ENCODE measurements around the gene ALDH3B2.
"Not testable (repeated sequence)": the region's sequence is repeated elsewhere in the genome, so short reads cannot be mapped to it uniquely, and the experiment has no call there.

The ALDH3B2 gene

DNA sequence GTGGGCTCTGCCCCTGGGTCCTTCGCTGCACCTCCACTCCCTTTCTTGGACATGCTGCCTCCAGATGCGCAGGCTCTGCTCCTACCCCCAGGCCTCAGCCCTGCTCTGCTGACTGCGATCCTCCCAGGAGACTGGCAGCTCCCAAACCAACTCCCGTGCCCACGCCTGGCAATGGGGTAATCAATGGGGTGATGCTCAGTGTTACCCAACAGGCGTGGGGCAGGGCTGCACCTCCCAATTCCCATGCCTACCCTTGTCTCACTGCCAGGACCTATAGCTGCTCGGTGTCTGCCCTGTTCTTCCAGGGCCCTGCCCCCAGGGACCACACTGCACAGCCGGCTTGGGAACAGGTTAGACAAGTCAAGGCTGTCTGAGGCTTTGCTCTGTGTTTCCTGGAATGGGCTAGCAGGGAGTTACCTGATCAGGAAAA, at the start of gene ALDH3B2:
TSS of gene ALDH3B2 (minus strand) at position 182 of the 430 bp plus-strand sequence. CDS start 7,688 bp downstream, outside the sequence.
- DNase-seq, result no peak

DNA sequence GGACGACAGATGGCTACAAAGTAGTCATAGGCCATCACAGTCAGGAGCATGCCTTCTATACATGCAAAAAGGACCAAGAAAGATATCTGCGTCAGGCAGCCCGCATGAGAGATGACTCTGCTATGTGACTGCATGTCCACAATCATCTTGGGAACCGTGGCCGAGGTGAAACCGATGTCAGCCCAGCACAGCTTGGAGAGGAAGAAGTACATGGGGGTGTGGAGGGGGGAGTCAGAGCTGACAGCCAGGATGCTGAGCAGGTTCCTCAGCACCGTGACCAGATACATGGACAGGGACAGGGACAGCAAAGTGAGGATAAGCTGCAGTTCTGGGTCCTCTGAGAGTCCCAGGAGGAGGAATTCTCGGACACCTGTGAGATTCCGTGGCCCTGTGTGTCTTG, 48.6 kb upstream of the ALDH3B2 start:
- not testable (repeated sequence) for DNase-seq

DNA sequence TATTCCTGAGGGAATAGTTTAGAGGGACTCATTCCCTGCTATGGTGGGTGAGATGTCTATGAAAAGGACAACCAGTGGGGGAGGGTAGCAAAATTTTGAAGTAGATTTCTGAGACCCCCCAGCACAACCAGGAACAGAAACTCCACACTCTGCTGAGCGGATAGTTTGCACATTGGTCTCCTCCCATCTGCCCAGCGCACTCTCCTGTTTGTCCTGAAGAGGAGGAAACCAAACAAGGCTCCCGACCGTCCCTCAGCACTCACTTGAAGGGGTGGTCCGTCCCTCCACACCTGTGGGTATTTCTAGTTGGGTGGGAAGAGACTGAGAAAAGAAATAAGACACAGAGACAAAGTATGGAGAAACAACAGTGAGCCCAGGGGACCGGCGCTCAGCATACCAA, 41.8 kb upstream of the ALDH3B2 start:
- DNase-seq, result not testable (repeated sequence)

DNA sequence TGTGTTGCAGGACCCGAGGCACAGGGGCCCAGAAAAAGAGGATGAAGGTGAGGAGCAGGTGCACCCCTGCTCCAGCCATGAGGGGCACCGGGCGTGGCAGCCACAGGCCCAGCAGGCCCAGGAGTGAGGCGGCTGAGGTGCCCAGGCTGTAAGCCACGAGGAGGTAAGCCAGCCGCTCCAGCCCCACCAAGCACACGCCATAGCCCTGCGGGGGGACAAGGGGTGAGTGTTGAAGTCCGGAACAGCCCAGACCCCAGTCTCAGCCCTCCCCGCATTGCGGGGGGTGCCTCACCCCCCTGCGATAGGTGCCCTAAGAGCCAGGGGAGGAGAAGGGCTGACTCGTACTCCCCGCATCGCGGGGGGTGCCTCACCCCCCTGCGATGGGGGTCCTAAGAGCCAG, 41.4 kb upstream of the ALDH3B2 start:
- DNase-seq, result not testable (repeated sequence)

DNA sequence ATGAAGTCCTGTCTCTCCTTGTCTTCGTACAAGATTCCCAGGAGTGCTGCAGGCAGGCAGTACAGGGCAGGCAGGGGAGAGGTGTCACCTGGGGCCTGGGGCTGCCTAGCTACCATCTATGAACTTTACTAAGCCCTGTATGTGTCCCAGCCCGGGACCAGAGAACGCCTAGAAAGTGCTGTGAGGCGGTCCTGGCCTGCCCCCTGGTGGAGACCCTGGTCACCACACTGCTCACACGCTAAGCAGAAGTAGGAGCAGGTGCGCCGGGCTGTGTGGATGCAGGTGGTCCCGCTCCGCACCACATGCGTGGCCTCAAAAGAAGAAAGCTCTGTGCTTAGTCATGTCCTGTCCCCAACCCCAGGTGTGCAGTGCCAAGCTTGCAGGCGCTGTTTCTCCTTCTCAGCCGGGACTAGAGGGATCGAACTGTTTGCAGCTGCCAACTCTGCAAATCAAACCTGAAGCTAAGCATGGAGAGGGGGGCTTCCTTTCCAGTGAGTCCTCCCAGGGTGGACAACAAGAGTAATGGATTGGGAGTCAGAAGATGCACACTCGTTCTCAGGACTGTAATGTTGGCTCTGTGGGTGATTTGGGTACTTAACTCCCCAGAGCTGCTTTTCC, 39.6 kb upstream of the ALDH3B2 start:
- not testable (repeated sequence) for DNase-seq

GRCh38 chr11:67711676-67712075, 37.3 kb upstream of the ALDH3B2 start:
- DNase-seq, result not testable (repeated sequence)

DNA sequence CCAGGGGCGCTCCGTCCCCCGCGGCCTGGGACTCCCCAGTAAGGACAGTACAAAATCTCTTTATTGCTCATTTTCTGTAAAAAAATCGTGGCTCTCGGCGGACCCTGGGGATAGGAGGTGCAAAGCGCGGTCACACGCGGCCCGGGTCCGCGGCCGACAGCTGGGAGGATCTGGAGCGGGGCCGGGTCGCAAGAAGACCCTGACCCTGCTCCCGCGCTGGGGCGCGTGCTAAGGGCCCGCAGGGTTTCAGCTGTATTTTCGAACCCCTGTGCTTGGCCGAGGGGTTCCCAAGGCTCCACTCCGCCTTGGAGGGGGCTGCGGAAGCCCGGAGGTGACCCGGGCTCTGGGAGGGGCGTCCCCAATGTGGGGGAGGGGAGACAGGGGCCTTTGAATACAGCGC, 36.8 kb upstream of the ALDH3B2 start:
- not testable (repeated sequence) for DNase-seq

DNA sequence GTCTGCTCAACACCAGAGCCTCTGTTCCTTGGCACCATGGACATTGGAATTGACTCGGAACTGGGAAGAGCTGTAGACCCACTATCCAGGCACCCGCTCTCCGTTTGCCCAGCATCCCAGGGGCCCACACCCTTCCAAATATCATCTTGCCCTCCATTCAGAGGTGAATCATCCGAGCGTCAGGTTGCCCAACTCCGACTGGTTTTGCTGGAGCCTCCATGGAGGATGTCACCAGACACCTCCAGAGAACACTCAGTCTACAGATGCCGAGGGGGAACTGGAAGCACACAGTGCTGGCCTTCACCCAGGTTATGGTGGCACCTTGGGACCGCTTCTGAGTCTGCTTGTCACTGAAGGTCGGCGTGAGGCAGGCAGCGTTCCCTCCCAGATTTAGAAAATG, 35.4 kb upstream of the ALDH3B2 start:
- DNase-seq, result not testable (repeated sequence)

GRCh38 chr11:67705264-67705663, 30.8 kb upstream of the ALDH3B2 start:
- DNase-seq, result no peak

DNA sequence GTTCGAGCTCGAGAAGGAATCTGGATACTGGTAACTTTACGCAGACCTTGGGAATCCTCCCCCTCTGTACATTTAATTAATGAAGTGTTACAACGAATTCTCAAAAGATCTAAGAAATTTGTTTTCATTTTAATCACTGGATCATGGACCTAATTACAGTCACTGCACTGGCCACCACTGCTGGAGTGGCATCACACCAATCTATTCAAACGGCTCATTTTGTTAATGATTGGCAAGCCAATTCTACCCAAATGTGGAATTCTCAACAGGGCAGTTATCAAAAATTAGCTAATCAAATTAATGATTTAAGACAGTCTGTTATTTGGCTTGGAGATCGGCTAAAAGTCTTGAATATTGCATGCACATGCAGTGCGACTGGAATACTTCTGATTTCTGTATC, 30.1 kb upstream of the ALDH3B2 start:
- DNase-seq, result no peak

DNA sequence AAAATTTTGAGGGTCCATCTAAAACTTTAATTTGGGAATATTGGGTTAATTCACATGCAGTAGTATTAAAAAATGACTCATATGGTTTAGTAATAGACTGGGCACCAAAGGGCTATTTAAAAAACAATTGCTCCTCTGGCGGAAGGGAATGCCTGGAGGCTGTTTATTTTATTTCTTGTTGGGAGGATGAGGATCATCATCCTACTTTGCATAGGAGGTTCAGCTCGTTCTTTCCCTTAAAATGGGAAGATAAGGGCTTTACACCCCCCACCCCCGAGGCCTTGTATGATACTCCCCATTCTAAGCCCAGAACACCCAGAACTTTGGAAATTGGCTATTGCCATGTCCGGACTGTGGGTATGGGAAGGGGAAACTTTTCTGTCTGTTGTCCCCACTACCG, 29.3 kb upstream of the ALDH3B2 start:
- not testable (repeated sequence) for DNase-seq

- DNase-seq, result no peak
Observed at GRCh38 chr11:67700548-67701262, 26.3 kb upstream of the ALDH3B2 start.

- no peak for DNase-seq
Observed at GRCh38 chr11:67700141-67700540, 25.7 kb upstream of the ALDH3B2 start.

DNA sequence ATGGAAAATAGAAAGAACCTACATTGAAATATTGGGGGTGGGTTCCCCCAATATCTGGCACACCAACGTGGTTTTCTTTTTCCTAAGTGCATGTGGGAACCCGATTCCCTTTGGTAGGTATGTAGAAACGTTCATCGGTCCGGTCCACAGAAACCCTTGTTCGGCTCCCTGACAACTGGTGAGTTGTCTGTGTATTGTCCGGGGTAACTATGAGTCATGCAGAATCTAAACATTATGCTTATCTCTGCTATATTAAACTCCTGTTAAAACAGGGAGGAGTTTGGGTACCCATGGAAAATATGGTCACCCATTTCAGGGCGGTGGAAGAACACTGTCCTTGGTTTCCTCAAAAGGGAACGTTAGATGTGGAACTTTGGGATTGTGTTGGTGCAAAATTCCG, 25.1 kb upstream of the ALDH3B2 start:
- no peak for DNase-seq

DNA sequence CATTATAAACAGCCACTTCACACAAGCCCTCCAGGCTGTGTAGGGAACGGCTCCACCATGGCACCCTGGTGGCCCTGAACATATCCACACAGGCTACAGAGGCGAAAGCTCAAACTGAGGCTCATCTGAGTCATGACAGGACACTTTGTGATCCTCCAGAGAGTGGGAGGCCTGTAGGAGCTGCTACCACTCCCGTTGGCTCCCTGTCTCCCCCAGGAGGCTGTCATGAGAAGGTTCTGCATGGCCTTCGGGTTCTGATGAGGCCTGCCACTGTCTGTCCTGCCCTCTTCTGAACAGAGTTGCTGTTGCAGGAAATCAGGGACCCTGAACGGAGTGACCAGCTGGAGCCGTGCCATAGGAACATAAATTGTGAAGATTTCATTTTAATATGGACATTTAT, 23.8 kb upstream of the ALDH3B2 start:
- no peak for DNase-seq

DNA sequence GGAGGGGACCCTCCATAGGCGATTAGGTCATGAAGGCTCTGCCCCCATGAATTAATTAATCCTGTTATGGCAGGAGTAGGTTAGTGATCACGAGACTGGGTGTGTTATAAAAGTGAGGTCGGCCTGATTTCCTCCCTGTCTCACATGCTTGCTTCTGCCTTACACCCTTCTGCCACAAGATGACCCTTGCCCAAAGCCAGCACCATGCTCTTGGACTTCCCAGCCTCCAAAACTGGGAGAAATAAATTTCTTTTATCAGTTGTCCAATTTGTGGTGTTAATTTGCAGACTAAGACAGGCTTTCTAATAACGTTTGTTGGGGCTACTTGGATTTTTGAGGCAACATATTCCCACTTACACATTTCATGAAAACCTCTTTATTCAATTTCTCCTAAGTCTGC, 23.4 kb upstream of the ALDH3B2 start:
- DNase-seq, result no peak

- no peak for DNase-seq
Observed at GRCh38 chr11:67696998-67697397, 22.6 kb upstream of the ALDH3B2 start.

- no peak for DNase-seq
Observed at GRCh38 chr11:67695606-67696005, 21.2 kb upstream of the ALDH3B2 start.

DNA sequence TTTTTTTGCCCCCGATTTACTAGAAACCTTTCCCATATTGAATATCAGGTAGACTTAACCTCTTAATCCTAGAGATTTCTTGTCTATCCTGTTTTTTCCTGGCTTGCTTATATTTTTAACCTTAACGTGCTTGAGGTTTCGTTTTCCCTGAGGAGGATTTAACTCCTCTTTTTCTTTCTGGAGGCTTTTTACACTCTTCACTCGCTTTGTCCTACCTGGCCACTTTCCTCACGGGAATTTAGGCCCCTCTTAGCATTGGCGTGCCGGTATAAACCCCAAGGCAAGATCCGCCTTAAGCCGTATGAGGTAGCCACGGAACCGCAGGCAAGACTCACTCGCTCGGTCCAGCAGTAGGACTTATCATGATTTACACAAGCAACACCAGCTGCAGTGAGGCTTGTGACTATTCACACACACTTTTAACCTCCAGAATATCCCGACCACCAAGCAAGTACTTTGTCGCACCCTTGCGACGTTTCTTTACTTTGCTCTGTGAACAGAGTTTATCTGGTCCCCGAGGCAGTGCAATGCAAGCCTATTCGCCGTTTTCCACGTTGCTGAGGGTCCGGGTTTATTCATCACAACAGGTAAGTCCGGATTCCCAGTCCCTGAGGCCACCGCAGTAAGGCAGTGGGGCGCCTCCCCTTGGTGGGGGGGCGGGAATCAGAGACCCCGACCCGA, 20.6 kb upstream of the ALDH3B2 start:
- no peak for DNase-seq

DNA sequence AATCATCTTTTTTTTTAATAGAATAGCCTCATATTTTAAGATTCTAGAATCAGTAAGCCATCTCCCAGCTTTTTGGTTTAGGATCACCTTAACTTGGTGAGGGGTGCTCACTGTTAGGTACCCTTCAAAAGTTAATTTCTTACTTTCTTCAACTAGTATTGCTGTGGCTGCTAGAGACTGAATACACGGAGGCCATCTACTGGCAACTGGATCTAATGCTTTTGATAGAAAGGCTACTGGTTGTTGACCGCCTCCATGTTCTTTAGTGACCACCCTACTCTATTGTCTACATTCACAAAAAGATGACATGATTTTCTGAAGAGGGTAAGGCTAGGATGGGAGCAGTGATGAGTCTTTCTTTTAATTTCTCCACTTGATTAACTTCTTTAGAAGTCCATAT, 16.7 kb upstream of the ALDH3B2 start:
- no peak for DNase-seq

- DNase-seq, result no peak
Observed at GRCh38 chr11:67689178-67689577, 14.8 kb upstream of the ALDH3B2 start.

GRCh38 chr11:67687986-67688385, 13.6 kb upstream of the ALDH3B2 start:
- no peak for DNase-seq

- not testable (repeated sequence) for DNase-seq
Observed at GRCh38 chr11:67685641-67686332, 11.4 kb upstream of the ALDH3B2 start.
